Activated CD4-positive, alpha-beta T cell treated with anti-CD3 and anti-CD28 coated beads, Interleukin-2, amount 50 U/mL, for 16 hours (primary cell): ENCODE measurements around the gene HYLS1.
"Not testable (repeated sequence)": the region's sequence is repeated elsewhere in the genome, so short reads cannot be mapped to it uniquely, and the experiment has no call there.

Experiments used
- DNase-seq: peaks from one replicate; pipeline ENCODE4 v3.0.0-alpha.2; 2020

HYLS1 gene

DNA sequence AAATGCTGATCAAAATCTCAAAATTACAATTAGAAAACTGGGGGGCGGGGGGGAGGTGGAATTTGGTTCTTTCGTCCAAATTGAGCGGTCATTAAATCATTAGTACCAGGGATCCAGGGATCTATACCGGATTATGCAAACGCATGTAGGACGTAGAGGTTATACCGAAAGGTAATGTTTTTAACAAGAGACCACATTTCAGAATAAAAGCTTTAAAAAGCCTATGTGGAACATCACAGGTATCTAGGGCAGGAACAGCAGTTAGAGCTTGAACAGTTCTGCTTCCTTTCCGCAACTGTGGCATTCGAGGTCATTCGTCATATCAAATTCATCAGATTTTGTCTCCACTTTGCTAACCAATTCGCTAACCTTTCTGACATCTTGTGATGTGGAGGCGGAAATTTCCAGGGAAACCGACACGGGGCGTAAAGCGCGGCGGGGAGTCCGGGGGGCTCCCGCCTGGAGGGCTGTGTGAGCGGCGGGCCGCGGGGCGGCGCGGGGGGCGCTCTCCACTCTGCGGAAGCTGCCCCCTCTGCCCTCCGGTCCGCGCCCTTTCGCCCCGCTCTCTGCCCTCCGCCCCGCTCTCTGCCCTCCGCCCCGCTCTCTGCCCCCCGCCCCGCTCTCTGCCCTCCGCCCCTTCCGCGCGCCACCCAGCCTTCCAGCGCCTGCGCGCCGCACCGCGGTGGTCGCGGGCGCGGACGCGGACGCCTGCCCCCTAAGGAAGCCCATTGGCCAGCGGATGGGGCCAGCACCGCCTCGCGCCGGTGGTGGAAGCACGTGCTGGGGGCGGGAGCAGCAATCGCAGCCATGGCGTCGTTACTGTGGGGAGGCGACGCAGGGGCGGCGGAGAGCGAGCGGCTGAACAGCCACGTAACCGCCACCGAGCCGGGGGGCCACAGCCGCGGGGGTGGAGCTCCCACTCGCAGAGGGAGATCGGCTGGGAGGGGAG is 16.5 kb downstream of the HYLS1 start, which contains the start of gene DDX25:
Gene DDX25 (plus strand): TSS at position 798 of the 949 bp plus-strand sequence. CDS start 10 bp downstream, at position 808.
- DNase-seq = no peak

DNA sequence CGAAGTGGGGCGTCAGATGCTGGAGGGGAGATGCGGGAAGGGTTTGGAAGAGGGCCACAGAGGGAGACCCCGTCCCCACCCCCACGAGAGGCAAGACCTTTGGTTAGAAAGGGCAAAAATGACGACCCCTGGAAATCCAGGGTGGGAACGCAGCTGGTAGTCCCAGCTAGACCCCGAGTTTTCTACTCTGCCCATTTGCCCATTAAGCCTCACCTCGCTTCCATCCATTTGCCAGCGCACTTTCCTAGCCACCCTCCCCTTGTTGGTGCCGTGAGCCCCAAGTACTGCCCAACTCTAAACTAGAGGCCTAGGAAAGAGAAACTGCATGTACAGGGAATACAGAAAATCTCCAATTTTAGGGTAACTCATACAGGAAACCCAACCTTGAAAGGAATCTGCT is 17.2 kb downstream of the HYLS1 start:
- DNase-seq = no peak

GRCh38 chr11:125910226-125910849 is 22.9 kb downstream of the HYLS1 start:
- no peak for DNase-seq

DNA sequence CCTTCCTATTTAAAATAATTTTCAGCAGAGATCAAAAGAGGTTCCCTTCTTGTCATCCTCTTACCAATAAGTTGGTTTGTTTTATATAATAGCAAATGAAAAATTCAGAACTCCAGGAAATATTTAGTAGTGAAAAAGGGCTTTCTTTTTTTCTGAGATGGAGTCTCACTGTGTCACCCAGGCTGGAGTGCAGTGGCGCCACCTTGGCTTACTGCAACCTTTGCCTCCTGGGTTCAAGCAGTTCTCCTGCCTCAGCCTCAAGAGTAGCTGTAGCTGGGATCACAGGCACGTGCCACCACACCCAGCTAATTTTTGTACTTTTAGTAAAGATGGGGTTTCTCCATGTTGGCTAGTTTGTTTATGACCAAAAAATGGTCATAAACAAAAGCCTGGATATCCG is 27.1 kb downstream of the HYLS1 start:
- DNase-seq = not testable (repeated sequence)

- no peak for DNase-seq
Observed at GRCh38 chr11:125916683-125917347, 29.3 kb downstream of the HYLS1 start.

DNA sequence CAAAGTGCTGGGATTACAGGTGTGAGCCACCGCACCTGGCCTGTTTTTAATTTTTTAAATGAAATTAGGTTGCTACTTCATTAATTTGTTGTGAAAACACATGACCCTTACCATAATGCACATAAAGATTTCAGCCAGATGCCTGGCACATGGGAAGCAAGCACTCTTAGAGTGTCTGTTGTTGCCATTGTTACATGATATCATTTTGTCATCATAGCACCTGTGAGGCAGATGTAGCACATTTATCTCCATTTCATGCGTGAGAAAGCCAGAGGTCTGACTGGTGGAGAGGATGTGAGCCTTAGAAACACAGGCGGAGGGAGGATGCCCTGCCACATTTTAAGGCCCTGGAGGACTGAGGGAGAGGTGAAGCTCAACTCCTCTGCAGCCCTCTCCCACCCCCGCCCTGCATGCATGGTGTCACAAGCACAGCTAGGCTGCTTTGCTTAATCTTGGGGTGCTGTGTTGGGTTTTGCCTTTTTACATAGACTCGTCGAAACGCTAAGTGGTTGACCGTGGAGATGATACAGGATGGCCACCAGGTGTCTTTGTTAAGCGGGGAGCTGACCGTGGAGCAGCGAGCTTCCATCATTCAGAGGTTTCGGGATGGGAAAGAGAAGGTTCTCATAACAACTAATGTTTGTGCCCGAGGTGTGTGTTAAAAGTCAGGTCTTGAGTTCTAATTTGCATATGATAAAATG is 30.8 kb downstream of the HYLS1 start:
- DNase-seq = no peak

GRCh38 chr11:125921042-125921441 is 33.6 kb downstream of the HYLS1 start:
- no peak for DNase-seq

DNA sequence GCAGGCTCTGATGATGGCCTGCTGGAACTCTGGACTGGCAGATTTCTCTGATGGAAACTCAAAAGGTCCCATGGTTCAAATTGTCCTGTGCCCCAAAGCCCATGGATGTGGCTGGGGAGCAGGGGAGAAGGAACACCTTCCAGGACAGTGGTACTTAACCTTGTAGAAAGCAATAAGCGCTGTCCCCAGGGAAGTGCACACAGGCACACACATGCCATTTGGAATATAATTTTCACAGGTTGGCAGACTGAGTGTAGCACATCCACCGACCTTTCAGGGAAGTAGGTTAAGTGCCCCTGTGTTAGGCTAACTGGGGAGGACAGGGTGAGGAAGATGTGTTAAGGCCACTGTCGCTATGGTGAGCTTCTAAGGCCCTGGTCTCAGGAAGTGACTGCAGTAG is 34.7 kb downstream of the HYLS1 start:
- no peak for DNase-seq

DNA sequence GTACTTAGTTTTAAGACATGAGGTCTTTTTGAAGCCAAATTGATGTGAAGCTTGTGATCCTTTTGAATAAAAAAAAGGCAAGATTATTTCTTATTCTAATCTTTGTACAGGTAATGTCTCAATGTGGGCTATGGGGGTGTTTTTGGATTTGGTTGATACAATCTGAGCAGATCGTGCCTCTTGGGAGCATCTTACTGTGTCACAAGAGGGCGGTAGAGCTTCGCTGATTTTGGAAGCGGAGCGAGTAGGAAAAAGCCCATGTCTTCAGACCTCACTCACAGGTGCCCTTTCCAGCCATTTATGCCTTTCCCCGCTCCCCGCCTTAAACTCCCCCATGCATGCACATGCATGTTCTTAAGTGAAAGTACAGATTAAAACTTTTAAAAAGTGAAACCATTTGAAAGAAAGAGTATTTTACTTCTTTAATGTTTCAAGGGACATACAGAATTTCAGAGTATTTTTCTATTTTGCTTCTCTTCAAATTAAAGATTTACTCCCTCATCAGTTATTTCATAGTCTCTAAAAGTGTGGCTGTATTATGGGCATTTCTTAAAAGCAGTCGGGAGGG is 35.6 kb downstream of the HYLS1 start:
- DNase-seq = peak; percentile 67

DNA sequence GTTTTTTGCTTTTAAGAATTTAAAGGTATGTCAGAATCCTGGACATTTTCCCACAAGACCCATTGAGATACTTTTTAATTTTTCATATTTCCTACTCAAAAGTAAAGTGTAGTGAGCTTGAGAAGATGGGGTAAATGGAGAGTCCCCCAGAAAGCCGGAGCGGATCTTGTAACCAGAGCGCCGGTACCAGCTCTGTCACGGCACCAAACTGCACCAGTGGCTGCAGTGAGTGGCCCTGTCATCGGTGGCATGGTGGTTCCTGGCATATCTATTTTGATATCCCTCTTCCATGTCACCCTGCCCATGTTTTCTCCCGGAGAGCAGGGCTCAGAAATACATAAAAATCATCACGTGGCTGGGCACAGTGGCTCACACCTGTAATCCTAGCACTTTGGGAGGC is 36.2 kb downstream of the HYLS1 start:
- no peak for DNase-seq

GRCh38 chr11:125924384-125925007 is 37.0 kb downstream of the HYLS1 start:
- DNase-seq = no peak

- no peak for DNase-seq
Observed at GRCh38 chr11:125925247-125925740, 37.8 kb downstream of the HYLS1 start.

GRCh38 chr11:125925804-125926203 is 38.3 kb downstream of the HYLS1 start:
- no peak for DNase-seq

DNA sequence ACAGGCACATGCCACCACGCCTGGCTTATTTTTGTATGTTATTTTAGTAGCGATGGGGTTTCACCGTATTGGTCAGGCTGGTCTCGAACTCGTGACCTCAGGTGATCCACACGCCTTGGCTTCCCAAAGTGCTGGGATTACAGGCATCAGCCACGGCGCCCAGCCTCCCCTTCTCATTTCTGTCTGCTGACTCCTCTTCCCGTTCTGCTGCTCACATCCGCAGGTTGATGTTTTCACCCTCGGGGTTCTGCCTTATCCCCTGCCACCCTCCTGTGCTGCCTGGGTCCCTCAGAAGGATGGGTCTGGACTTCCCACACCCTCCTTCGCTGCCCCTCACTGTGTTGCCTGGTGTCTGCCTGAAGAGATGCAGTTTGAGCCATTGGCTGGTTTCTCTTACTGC is 39.2 kb downstream of the HYLS1 start:
- DNase-seq = no peak

DNA sequence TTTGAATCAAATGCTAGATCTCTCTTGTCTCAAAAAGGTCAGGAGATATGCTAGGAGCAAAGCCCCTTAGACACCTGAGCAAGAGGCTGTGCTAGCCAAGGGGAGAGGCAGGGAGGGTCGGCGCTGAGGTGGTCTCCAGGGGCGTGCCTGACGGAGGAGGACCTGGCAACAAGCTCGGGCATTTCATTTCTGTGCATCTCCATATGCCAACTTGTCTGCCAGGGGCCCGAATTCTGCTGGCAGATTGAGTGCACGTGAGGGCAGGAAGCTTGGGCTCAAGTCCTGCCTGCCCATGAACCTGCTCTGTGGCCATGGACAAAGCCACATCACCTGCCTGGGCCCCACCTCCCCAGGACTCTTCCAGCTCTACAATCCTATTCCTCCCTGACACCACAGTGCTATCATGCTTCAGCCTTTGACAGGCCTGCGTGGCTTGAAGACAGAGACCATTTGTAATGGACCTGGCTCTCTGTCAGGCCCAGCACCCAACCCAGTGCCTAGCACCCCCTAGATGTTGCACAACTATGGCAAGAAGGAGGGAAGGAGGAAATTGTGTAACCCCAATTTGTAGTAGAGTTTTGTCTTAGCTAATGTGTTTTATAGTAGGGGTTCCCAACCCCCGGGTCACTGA is 42.1 kb downstream of the HYLS1 start:
- no peak for DNase-seq

- no peak for DNase-seq
Observed at GRCh38 chr11:125930076-125930450, 42.6 kb downstream of the HYLS1 start.

DNA sequence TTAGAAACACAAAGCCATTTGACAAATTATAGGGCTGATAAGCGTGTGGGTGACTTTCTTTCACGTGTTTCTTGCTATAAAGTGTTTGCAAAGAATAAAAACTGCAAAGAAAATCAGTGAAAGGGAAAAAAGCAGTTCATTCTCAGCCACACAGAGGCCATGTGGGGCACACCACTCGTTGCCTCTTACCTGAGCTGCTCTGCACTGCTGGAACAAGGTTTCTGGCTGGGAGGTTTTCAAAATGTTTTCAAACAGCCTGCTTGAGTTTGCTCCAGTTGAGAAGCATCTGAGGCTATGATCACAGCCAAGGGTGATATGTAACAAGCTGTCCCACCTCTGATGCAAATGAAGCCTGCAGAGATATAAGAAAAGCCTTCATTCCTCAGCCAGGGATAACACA is 43.6 kb downstream of the HYLS1 start:
- no peak for DNase-seq

GRCh38 chr11:125931668-125932067 is 44.2 kb downstream of the HYLS1 start:
- no peak for DNase-seq

DNA sequence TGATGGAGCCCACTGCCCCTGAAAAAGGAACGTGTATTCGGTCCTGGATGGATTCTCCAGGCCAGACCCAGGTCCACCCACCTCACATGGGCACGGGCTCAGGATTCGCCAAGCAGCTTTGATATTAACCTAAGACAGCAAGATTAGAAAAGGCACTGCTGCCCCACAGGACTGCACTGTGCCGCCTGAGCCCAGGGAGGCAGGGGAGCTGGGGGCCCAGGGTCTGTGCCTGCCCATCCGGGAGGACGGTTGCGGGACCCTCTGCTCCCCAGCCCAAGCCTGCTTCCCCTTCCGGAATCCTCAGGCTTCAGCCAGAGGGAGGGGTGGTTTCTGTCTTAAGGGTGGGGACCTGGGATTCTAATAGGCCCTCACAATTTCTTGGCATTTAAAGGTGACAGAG is 44.8 kb downstream of the HYLS1 start:
- no peak for DNase-seq

- no peak for DNase-seq
Observed at GRCh38 chr11:125933030-125933813, 45.8 kb downstream of the HYLS1 start.

DNA sequence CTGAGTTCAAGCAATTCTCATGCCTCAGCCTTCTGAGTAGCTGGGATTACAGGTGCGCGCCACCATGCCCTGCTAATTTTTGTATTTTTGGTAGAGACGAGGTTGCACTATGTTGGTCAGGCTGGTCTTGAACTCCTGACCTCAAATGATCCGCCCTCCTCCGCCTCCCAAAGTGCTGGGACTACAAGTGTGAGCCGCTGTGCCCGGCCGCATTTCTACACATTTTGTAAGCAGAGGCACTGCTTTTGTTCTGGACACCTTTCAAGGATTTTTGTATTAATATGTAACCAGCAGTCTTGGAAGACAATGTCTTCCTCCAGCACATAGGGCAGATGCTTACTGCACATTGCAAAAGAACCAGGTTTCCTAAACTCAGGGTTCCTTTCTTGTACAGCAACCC is 47.0 kb downstream of the HYLS1 start:
- no peak for DNase-seq
